ENCODE data around the gene DNM3.

DNA sequence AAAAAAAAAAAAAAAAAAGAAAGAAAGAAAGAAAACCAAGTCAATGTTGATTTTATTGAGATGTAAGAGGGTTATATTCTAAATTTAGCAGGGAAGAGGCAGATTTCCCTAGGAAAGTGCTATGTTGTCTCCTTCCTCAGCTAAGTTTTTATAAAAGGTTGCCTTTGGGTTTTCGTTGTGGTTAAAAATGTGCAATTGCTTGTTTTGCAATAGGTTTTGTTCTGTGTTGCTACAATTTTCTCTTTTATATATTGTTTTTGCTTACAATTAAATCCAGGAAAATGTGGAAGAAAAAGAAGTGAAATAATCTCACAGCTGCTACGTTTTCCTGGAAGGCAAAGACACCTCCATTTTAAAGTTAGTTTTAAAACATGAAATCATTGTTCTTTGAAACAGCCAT, 442.5 kb downstream of the DNM3 start:
- TF ChIP-seq EZH2 (IDR thresholded peaks at IDR 0.05; ENCODE audit: borderline replicate concordance, low read depth, low read length, severe bottlenecking) (no peak), CTCF (IDR thresholded peaks at IDR 0.05; ENCODE audit: extremely low read depth in 1 of 2, insufficient read depth in 1 of 2, low read depth in 1 of 2, low read length in 2 of 2) (no peak), POLR2AphosphoS5 (IDR thresholded peaks at IDR 0.05; ENCODE audit: insufficient read depth, low read depth, low read length) (no peak), POLR2A (IDR thresholded peaks at IDR 0.05; ENCODE audit: low read depth, low read length) (no peak), GATA2 (IDR thresholded peaks at IDR 0.05; ENCODE audit: insufficient read depth, insufficient read length, low read depth, low read length) (no peak)
- TF ChIP-seq, protein P1, sequence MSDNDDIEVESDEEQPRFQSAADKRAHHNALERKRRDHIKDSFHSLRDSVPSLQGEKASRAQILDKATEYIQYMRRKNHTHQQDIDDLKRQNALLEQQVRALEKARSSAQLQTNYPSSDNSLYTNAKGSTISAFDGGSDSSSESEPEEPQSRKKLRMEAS (IDR thresholded peaks at IDR 0.05; ENCODE audit: insufficient read depth, insufficient read length): no peak
